ENCODE measurements around the gene CNPPD1. TPM values are rescaled to one million over a fixed set of nuclear protein-coding genes. Genes with fewer than 3 reads are reported as not detected.

The CNPPD1 gene
- total RNA-seq, 4 donors from 2014 or later, result 14.0 to 94.0 (median 77.4) TPM

- DNase-seq, result peak in 1 of 3 donors; percentile 40
- Histone ChIP-seq H3K27me3 (no peaks in the 10 kb centered on the region), H3K36me3 (peaks cover 0 to 47% (median 0%) of the 10 kb centered on the region in 3 donors), H3K4me1 (peaks cover 3 to 43% (median 6%) of the 10 kb centered on the region in 4 donors), H3K9me3 (no peaks in the 10 kb centered on the region), H3K4me3 (peak overlapping the region in 2 of 4 donors; percentile 70 to 100), H3K27ac (peak overlapping the region; percentile 93 to 96 (median 95))
- TF ChIP-seq POLR2A (IDR thresholded peaks at IDR 0.05) (no peak), CTCF (IDR thresholded peaks at IDR 0.05) (no peak)
Measured at GRCh38 chr2:219175486-219175885, 1.2 kb downstream of the CNPPD1 start.

DNA sequence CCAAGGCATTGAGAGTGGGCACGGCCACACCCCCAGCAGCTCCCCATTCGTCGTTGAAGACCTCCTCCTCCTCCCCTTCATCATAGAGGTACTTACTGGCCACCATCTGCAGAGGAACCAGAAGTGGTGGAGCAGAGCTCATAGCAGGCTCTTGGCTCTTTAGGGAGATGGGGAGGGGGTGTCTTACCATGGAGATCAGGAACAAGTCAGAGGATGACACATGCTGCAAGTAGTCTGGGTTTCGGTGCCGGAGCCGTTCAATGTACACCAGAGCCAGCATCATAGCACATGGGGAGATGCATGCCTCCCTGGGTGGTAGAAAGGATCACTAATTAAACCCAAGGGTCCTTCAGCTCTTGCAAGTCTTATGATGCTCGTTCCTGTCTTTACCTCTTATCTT is 1.9 kb downstream of the CNPPD1 start:
- no peak for TF ChIP-seq CTCF (IDR thresholded peaks at IDR 0.05)
- TF ChIP-seq POLR2A (IDR thresholded peaks at IDR 0.05), result no peak
- Histone ChIP-seq H3K27ac (no peak overlapping the region), H3K4me3 (peak overlapping the region in 1 of 4 donors; percentile 9), H3K36me3 (peaks cover 0 to 40% (median 0%) of the 10 kb centered on the region in 3 donors), H3K4me1 (peaks cover 3 to 48% (median 6%) of the 10 kb centered on the region in 4 donors), H3K9me3 (no peaks in the 10 kb centered on the region), H3K27me3 (no peaks in the 10 kb centered on the region)
- DNase-seq, result peak in 1 of 3 donors; percentile 40

GRCh38 chr2:219174146-219174545 is 2.6 kb downstream of the CNPPD1 start:
- Histone ChIP-seq H3K36me3 (peaks cover 0 to 36% (median 0%) of the 10 kb centered on the region in 3 donors), H3K9me3 (no peaks in the 10 kb centered on the region), H3K27me3 (no peaks in the 10 kb centered on the region), H3K4me3 (no peak overlapping the region), H3K27ac (no peak overlapping the region), H3K4me1 (peaks cover 3 to 47% (median 4%) of the 10 kb centered on the region in 4 donors)
- DNase-seq, result no peak
- no peak for TF ChIP-seq CTCF (IDR thresholded peaks at IDR 0.05)
- TF ChIP-seq POLR2A (IDR thresholded peaks at IDR 0.05), result no peak

DNA sequence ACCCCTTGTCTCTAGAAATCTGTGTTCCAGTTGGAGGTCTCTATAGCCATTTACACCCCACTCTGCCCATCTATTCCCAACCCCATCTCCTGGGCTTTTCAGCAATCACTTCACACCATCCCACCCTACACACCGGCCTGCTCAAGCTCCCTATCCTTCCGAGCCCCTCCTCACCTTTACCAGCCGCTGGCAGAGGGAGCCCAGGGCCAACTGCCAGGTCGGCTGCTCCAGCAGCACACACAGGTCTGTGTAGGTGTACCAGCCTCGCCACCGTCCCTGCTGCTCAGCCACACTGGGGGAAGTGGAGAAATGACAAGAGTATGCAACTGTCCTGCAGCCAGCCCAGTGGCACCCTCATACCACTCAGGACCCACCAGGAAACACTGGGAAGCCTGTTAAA is 3.5 kb downstream of the CNPPD1 start:
- Histone ChIP-seq H3K27ac (no peak overlapping the region), H3K4me1 (peaks cover 0 to 42% (median 0%) of the 10 kb centered on the region in 4 donors), H3K36me3 (peaks cover 0 to 36% (median 0%) of the 10 kb centered on the region in 3 donors), H3K27me3 (no peaks in the 10 kb centered on the region), H3K9me3 (no peaks in the 10 kb centered on the region), H3K4me3 (no peak overlapping the region)
- TF ChIP-seq CTCF (IDR thresholded peaks at IDR 0.05) (no peak), POLR2A (IDR thresholded peaks at IDR 0.05) (no peak)
- peak in 1 of 3 donors; percentile 35 for DNase-seq

- H3K9me3 ChIP-seq, result no peaks in the 10 kb centered on the region
- H3K4me1 ChIP-seq, result peaks cover 0 to 42% (median 0%) of the 10 kb centered on the region in 4 donors
- peak overlapping the region in 3 of 4 donors; percentile 20 to 54 (median 50) for H3K27ac ChIP-seq
- peak in 1 of 3 donors; percentile 39 for DNase-seq
- TF ChIP-seq POLR2A (IDR thresholded peaks at IDR 0.05) (no peak), CTCF (IDR thresholded peaks at IDR 0.05) (no peak)
- peaks cover 0 to 36% (median 0%) of the 10 kb centered on the region in 3 donors for H3K36me3 ChIP-seq
- H3K4me3 ChIP-seq, result no peak overlapping the region
- H3K27me3 ChIP-seq, result no peaks in the 10 kb centered on the region
Measured at GRCh38 chr2:219172231-219173154, 4.2 kb downstream of the CNPPD1 start.
